Vagina (tissue), 2 donors: ENCODE measurements around the gene SPRED3. TPM values are rescaled to one million over a fixed set of nuclear protein-coding genes. Genes with fewer than 3 reads are reported as not detected.

Source experiments
- DNase-seq, 2 donors: peaks; one replicate each; pipeline ENCODE4 v3.0.0-alpha.2; 2017; ENCODE audit errors: extremely low spot score in 2 of 2
- H3K27ac ChIP-seq: fragments of 200-600 bp; sonication (generic); one replicate; pipeline ENCODE4 v1.5.1; 2019
- H3K27me3 ChIP-seq: fragments of 200-600 bp; sonication (generic); one replicate; pipeline ENCODE4 v1.5.1; 2019
- H3K36me3 ChIP-seq, 2 donors: fragments of 200-600 bp; sonication (generic); one replicate each; pipeline ENCODE4 v1.5.1; 2017 to 2019
- H3K4me1 ChIP-seq: fragments of 200-600 bp; sonication (generic); one replicate; pipeline ENCODE4 v1.5.1; 2019
- H3K4me3 ChIP-seq, 2 donors: fragments of 200-600 bp; sonication (generic); 1 replicate in 1 of 2; 2 replicates in 1 of 2; pipeline ENCODE4 v1.5.1; 2016 to 2019
- H3K9me3 ChIP-seq: fragments of 200-600 bp; sonication (generic); one replicate; pipeline ENCODE4 v1.5.1; 2019
- POLR2A ChIP-seq, 2 donors: fragments of 450-650 bp; IDR thresholded peaks; one replicate each; pipeline ENCODE4 v1.6.1; 2017; ENCODE audit warnings: antibody characterized with exemption in 2 of 2, mild to moderate bottlenecking in 2 of 2, moderate library complexity in 2 of 2
- POLR2AphosphoS5 ChIP-seq, 2 donors: sonication (generic); formaldehyde crosslinking; IDR thresholded peaks; one replicate each; pipeline ENCODE4 v1.9.0; 2017; ENCODE audit warnings: antibody characterized with exemption in 2 of 2, mild to moderate bottlenecking in 2 of 2, low read depth in 1 of 2; ENCODE audit not compliant: insufficient read depth in 1 of 2
- intact Hi-C: fragments of 100-400 bp; cut with DNase I; formaldehyde crosslinking; loops from one replicate; pipeline ENCODE4 v1.15.1; 2023
- total RNA-seq: library from RNA; depleted of rRNA; stranded (reverse); fragments of >200 nt; gene quantifications from one replicate; pipeline ENCODE4 v1.2.3, GENCODE V29; 2016
- TF ChIP-seq, protein P1 (sequence below), 3 experiments: fragments of 450-650 bp in 2 of 3; fragments of 200-600 bp in 1 of 3; sonication (generic) in 1 of 3; IDR thresholded peaks; one replicate each; pipeline ENCODE4 v1.5.1; 2017 to 2019; ENCODE audit warnings: antibody characterized with exemption in 3 of 3, mild to moderate bottlenecking in 2 of 3, moderate library complexity in 2 of 3

The SPRED3 gene
- total RNA-seq, 1 donor from 2014 or later, result 0.49 TPM

DNA sequence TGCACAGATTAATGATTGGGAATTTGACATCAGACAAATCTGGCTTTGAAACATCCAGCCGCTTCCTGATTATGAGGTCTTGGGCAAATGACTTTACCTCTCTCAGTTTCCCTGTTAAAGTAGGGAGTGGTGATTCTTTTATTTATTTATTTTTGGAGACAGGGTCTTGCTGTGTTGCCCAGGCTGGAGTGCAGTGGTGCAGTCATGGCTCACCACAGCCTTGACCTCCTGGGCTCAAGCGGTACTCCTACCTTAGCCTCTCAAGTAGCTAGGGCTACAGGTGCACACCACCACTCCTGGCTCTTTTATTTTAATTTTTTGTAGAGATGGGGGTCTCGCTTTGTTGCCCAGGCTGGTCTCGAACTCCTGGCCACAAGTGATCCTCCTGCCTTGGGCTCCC is 11.4 kb upstream of the SPRED3 start:
- Histone ChIP-seq H3K4me1 (peaks cover 29% of the 10 kb centered on the region), H3K4me3 (no peak overlapping the region), H3K36me3 (peaks cover 0 to 41% of the 10 kb centered on the region in 2 donors), H3K27ac (no peak overlapping the region), H3K9me3 (no peaks in the 10 kb centered on the region), H3K27me3 (no peaks in the 10 kb centered on the region)
- TF ChIP-seq, protein P1, sequence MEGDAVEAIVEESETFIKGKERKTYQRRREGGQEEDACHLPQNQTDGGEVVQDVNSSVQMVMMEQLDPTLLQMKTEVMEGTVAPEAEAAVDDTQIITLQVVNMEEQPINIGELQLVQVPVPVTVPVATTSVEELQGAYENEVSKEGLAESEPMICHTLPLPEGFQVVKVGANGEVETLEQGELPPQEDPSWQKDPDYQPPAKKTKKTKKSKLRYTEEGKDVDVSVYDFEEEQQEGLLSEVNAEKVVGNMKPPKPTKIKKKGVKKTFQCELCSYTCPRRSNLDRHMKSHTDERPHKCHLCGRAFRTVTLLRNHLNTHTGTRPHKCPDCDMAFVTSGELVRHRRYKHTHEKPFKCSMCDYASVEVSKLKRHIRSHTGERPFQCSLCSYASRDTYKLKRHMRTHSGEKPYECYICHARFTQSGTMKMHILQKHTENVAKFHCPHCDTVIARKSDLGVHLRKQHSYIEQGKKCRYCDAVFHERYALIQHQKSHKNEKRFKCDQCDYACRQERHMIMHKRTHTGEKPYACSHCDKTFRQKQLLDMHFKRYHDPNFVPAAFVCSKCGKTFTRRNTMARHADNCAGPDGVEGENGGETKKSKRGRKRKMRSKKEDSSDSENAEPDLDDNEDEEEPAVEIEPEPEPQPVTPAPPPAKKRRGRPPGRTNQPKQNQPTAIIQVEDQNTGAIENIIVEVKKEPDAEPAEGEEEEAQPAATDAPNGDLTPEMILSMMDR (IDR thresholded peaks at IDR 0.05), result no peak
- TF ChIP-seq POLR2A (IDR thresholded peaks at IDR 0.05) (no peak), POLR2AphosphoS5 (IDR thresholded peaks at IDR 0.05; ENCODE audit: insufficient read depth in 1 of 2, low read depth in 1 of 2) (no peak)
- intact Hi-C loops, result no loop called here
- DNase-seq, result no peak

DNA sequence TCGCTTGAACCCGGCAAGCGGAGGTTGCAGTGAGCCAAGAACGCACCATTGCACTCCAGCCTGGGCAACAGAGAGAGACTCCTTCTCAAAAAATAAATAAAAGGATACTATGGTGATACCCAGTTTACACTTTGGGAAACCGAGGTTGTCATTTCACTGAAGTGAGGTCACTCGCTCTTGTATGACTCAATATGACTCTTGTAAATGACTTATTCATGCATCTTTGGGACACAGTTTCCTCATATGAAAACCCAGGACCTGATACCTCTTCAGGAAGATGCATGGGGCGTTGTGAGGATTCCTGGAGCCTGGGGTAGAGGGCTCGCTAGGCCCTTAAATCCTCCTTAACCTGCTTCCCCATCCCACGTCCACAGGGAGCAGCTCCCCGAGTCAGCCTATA is 9.6 kb upstream of the SPRED3 start:
- intact Hi-C loops, result no loop called here
- no peaks in the 10 kb centered on the region for H3K27me3 ChIP-seq
- H3K36me3 ChIP-seq, result peaks cover 0 to 59% of the 10 kb centered on the region in 2 donors
- H3K4me3 ChIP-seq, result no peak overlapping the region
- no peaks in the 10 kb centered on the region for H3K9me3 ChIP-seq
- DNase-seq, result no peak
- no peak overlapping the region for H3K27ac ChIP-seq
- H3K4me1 ChIP-seq, result peaks cover 29% of the 10 kb centered on the region
- no peak for TF ChIP-seq POLR2AphosphoS5 (IDR thresholded peaks at IDR 0.05; ENCODE audit: insufficient read depth in 1 of 2, low read depth in 1 of 2)
- TF ChIP-seq POLR2A (IDR thresholded peaks at IDR 0.05), result no peak
- TF ChIP-seq, protein P1 (IDR thresholded peaks at IDR 0.05), result no peak

DNA sequence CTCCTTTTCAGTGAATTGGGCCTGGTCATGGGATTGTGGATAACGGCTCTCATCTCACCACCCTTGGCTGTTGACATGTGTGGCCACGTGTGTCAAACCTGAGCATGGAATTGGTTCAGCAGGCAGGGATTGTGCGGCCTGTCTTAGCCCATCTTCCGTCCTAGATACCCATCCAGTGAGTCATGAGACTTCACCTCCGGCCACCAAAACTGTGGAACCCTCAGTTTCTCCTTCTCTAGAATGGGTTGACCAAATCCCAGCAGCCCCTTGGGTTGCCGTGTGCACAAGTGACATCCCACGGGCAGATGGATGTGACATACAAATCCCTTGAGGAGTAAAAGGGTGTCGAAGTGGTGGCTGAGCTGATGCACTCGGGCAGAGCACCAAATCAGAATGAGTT is 7.4 kb upstream of the SPRED3 start:
- intact Hi-C loops, result no loop called here
- H3K36me3 ChIP-seq, result peaks cover 0 to 65% of the 10 kb centered on the region in 2 donors

DNA sequence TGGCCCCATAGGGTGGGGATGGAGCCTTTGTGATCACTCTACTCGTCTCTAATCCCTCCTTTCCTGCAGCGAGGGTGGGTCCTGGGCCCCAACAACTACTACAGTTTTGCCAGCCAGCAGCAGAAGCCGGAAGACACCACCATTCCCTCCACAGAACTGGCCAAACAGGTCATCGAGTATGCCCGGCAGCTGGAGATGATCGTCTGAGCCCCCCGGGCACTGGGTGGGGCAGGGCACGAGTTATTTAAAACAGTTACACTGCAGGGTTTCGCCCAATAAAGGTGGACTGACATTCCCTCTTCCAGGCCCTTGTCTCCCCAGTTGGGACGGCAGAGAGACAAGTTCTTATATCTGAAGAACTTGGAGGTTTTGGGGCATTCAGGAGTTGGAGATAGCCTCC is 5.3 kb upstream of the SPRED3 start:
- TF ChIP-seq POLR2A (IDR thresholded peaks at IDR 0.05) (no peak), POLR2AphosphoS5 (IDR thresholded peaks at IDR 0.05; ENCODE audit: insufficient read depth in 1 of 2, low read depth in 1 of 2) (no peak)
- Histone ChIP-seq H3K4me1 (peaks cover 24% of the 10 kb centered on the region), H3K9me3 (no peaks in the 10 kb centered on the region), H3K4me3 (no peak overlapping the region), H3K27ac (no peak overlapping the region), H3K36me3 (peaks cover 0 to 54% of the 10 kb centered on the region in 2 donors), H3K27me3 (no peaks in the 10 kb centered on the region)
- intact Hi-C loops, result no loop called here
- no peak for DNase-seq

More for the DNA sequence above, 7.4 kb upstream of the SPRED3 start:
- H3K9me3 ChIP-seq, result no peaks in the 10 kb centered on the region
- H3K4me1 ChIP-seq, result peaks cover 21% of the 10 kb centered on the region
- DNase-seq, result no peak
- no peaks in the 10 kb centered on the region for H3K27me3 ChIP-seq
- H3K27ac ChIP-seq, result no peak overlapping the region
- no peak for TF ChIP-seq POLR2A (IDR thresholded peaks at IDR 0.05)
- TF ChIP-seq, protein P1 (IDR thresholded peaks at IDR 0.05), result no peak
- no peak for TF ChIP-seq POLR2AphosphoS5 (IDR thresholded peaks at IDR 0.05; ENCODE audit: insufficient read depth in 1 of 2, low read depth in 1 of 2)
- H3K4me3 ChIP-seq, result no peak overlapping the region

DNA sequence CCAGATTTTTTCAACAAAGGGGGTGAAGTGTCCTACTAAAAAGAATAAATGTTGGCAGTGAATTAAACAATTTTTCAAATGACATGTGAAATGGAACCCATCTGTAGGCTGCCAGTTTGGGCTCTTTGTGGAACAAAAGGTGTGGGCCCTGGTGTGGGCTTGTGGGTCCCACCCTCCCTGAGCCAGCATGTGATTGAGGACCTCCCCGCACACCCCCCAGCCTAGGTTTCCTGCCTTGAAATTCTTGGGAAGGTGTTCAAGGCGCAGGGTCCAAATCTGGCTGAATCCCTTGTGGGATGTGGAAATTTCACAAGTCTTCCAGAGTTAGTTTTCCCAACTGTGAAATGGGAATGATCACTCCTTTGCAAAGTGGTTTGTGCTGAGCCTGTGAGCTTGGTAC is 4.8 kb upstream of the SPRED3 start:
- intact Hi-C loops, result no loop called here
- TF ChIP-seq, protein P1 (IDR thresholded peaks at IDR 0.05), result no peak
- TF ChIP-seq POLR2A (IDR thresholded peaks at IDR 0.05), result no peak
- TF ChIP-seq POLR2AphosphoS5 (IDR thresholded peaks at IDR 0.05; ENCODE audit: insufficient read depth in 1 of 2, low read depth in 1 of 2), result no peak
- Histone ChIP-seq H3K27ac (no peak overlapping the region), H3K4me3 (no peak overlapping the region), H3K36me3 (peaks cover 0 to 53% of the 10 kb centered on the region in 2 donors), H3K9me3 (no peaks in the 10 kb centered on the region), H3K4me1 (peaks cover 30% of the 10 kb centered on the region), H3K27me3 (no peaks in the 10 kb centered on the region)
- no peak for DNase-seq
